Pancreas (tissue), 10 donors: ENCODE data around the gene MAP3K20. TPM values are rescaled to one million over a fixed set of nuclear protein-coding genes. Genes with fewer than 3 reads are reported as not detected.
"Not testable (repeated sequence)": the region's sequence is repeated elsewhere in the genome, so short reads cannot be mapped to it uniquely, and the experiment has no call there.

ENCODE experiments used
- ATAC-seq, 4 donors: fragments of 200-7000 bp; cut with Tn5 transposase; one replicate each; pipeline versions ENCODE4 v1.8.0 to v1.9.1; 2020; ENCODE audit warnings: mild to moderate bottlenecking in 4 of 4, moderate library complexity in 4 of 4
- DNase-seq, 6 donors: peaks; one replicate each; pipeline ENCODE4 v3.0.0-alpha.2; 2020
- FAIRE-seq: peaks from 2 replicates; lab custom pipeline; 2012; peaks lifted over from hg19 to GRCh38; lab: Jason Lieb, UNC
- H3K27ac ChIP-seq, 4 donors: fragments of 200-600 bp; sonication (generic); 1 replicate in 3 of 4; 2 replicates in 1 of 4; pipeline versions ENCODE4 v1.5.0 to v1.8.0; 2020
- H3K27me3 ChIP-seq, 4 donors: fragments of 200-600 bp; one replicate each; pipeline ENCODE4 v1.8.0; 2021
- H3K36me3 ChIP-seq, 3 donors: fragments of 200-600 bp; sonication (generic) in 1 of 3; one replicate each; pipeline versions ENCODE4 v1.5.0 to v1.8.0; 2020 to 2021
- H3K4me1 ChIP-seq, 3 donors: fragments of 200-600 bp; one replicate each; pipeline ENCODE4 v1.8.0; 2021
- H3K4me3 ChIP-seq, 4 donors: fragments of 200-600 bp; sonication (generic) in 2 of 4; one replicate each; pipeline versions ENCODE4 v1.5.0 to v1.8.0; 2020 to 2021
- H3K9me3 ChIP-seq, 4 donors: fragments of 200-600 bp; one replicate each; pipeline ENCODE4 v1.8.0; 2021
- WGBS, 2 donors: extraction: QIAGEN DNeasy Blood & Tissue Kit; methylation state at CpG; one replicate each; pipeline ENCODE4 v1.1.7; 2013; 5-methylcytosine and 5-hydroxymethylcytosine counted together
- intact Hi-C, 3 donors: fragments of 100-400 bp; cut with DNase I; formaldehyde crosslinking; loops; one replicate each; pipeline versions ENCODE4 v1.11.1 to v1.14.2; 2022
- polyA plus RNA-seq, 2 donors: library from polyadenylated mRNA; stranded (reverse); fragments of 200-250 nt; gene quantifications; one replicate each; pipeline ENCODE4 v1.2.3, GENCODE V29; 2013
- total RNA-seq, 6 donors: library from RNA; stranded (reverse); fragmentation: NEBNext Ultra II Directional in 4 of 6; extraction: Animal tissue kit (Norgen Biotek cat#: 25700) in 4 of 6; gene quantifications; one replicate each; pipeline versions ENCODE4 v1.2.1 to v1.2.4, GENCODE V29; 2021 to 2023
- TF ChIP-seq, protein P1 (sequence below), 4 donors: fragments of 200-600 bp; sonication (generic) in 3 of 4; IDR thresholded peaks; one replicate each; pipeline versions ENCODE4 v1.5.0 to v1.8.0; 2021; ENCODE audit warnings: antibody characterized with exemption in 4 of 4
- donor health status: healthy with polysubstance abuse.
- donor health status: DM: no; HTN: no; CAD: no; lungs with moderate emphysema.
- donor health status: DM: no; HTN: no; CAD: no.
- donor health status: control.
- donor health status: control.
- donor health status: Bipolar disorder and iron deficiency.
- donor health status: DM: yes; HTN: yes; CAD: no.
- donor health status: DM: no; HTN: no; CAD: no.
- donor health status: DM: no; HTN: no; CAD: no.
- donor health status: DM: yes; HTN: yes; CAD: no.

MAP3K20 gene
- total and polyA plus RNA-seq, 8 donors: 4.1 to 23.7 (median 8.2) TPM

- TF ChIP-seq, protein P1, sequence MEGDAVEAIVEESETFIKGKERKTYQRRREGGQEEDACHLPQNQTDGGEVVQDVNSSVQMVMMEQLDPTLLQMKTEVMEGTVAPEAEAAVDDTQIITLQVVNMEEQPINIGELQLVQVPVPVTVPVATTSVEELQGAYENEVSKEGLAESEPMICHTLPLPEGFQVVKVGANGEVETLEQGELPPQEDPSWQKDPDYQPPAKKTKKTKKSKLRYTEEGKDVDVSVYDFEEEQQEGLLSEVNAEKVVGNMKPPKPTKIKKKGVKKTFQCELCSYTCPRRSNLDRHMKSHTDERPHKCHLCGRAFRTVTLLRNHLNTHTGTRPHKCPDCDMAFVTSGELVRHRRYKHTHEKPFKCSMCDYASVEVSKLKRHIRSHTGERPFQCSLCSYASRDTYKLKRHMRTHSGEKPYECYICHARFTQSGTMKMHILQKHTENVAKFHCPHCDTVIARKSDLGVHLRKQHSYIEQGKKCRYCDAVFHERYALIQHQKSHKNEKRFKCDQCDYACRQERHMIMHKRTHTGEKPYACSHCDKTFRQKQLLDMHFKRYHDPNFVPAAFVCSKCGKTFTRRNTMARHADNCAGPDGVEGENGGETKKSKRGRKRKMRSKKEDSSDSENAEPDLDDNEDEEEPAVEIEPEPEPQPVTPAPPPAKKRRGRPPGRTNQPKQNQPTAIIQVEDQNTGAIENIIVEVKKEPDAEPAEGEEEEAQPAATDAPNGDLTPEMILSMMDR (IDR thresholded peaks at IDR 0.05): no peak
These were observed 229.7 kb downstream of the MAP3K20 start for GRCh38 chr2:173305303-173305702.

DNA sequence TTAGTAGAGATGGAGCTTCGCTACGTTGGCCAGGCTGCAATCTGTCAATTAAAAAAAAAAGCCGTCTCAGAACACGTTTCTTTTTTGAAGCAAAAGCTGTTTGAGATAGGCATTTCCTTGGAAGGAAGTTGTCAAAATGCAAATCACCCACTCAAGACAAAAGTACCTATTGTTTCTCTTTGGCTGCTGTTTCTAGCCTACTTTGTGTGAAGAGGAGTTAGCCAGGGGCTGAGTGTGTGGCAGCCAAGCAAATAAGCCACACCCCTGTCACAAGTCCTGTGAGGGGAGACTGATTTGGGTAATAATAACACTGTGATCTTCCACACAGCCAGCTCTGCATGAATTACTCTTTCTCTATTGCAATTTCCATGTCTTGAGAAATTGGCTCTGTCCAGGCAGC lies 231.6 kb downstream of the MAP3K20 start:
- FAIRE-seq (no peak), DNase-seq (no peak), ATAC-seq (no peak)
- H3K27ac ChIP-seq: no peak overlapping the region
- TF ChIP-seq, protein P1 (IDR thresholded peaks at IDR 0.05): no peak
- 47 to 55% methylated on average over 4 of the region's 4 CpGs for WGBS, 2 donors
- H3K4me3 ChIP-seq: no peak overlapping the region
- H3K27me3 ChIP-seq: no peaks in the 10 kb centered on the region
- no peaks in the 10 kb centered on the region for H3K4me1 ChIP-seq
- H3K36me3 ChIP-seq: no peaks in the 10 kb centered on the region
- H3K9me3 ChIP-seq: no peaks in the 10 kb centered on the region
- intact Hi-C loops: no loop called here

More at GRCh38 chr2:173305303-173305702, 229.7 kb downstream of the MAP3K20 start:
- no peaks in the 10 kb centered on the region for H3K36me3 ChIP-seq
- no peaks in the 10 kb centered on the region for H3K9me3 ChIP-seq
- no peaks in the 10 kb centered on the region for H3K27me3 ChIP-seq
- intact Hi-C loops: no loop called here
- H3K4me1 ChIP-seq: no peaks in the 10 kb centered on the region
- no peak overlapping the region for H3K4me3 ChIP-seq
- no peak for FAIRE-seq
- H3K27ac ChIP-seq: no peak overlapping the region
- ATAC-seq: no peak
- DNase-seq: no peak
- 66 to 77% methylated on average over 2 of the region's 2 CpGs for WGBS, 2 donors

DNA sequence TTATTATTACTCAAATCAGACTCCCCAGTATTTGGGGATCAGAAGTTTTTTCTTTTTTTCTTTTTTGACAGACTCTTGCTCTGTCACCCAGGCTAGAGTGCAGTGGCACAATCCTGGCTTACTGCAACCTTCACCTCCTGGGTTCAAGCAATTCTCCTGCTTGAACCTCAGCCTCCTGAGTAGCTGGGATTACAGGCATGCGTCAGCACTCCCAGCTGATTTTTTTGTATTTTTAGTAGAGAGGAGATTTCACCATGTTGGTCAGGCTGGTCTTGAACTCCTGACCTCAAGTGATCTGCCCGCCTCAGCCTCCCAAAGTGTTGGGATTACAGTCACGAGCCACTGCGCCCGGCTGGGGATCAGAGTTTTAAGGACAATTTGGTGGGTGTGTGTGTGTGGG lies 233.7 kb downstream of the MAP3K20 start:
- intact Hi-C loops: not testable (repeated sequence)

GRCh38 chr2:173311844-173312606 lies 236.4 kb downstream of the MAP3K20 start:
- H3K36me3 ChIP-seq: no peaks in the 10 kb centered on the region
- no peak for FAIRE-seq
- H3K4me1 ChIP-seq: no peaks in the 10 kb centered on the region
- H3K27ac ChIP-seq: no peak overlapping the region
- no peaks in the 10 kb centered on the region for H3K27me3 ChIP-seq
- no peak overlapping the region for H3K4me3 ChIP-seq
- H3K9me3 ChIP-seq: no peaks in the 10 kb centered on the region
- TF ChIP-seq, protein P1 (IDR thresholded peaks at IDR 0.05): no peak
- DNase-seq: no peak
- WGBS, 2 donors: 73% methylated on average over 9 of the region's 9 CpGs
- intact Hi-C loops: no loop called here
- ATAC-seq: no peak

More for the DNA sequence above, 233.7 kb downstream of the MAP3K20 start:
- DNase-seq, H3K27me3 ChIP-seq, H3K9me3 ChIP-seq, ATAC-seq, H3K4me3 ChIP-seq, H3K27ac ChIP-seq, FAIRE-seq, H3K36me3 ChIP-seq, H3K4me1 ChIP-seq: not testable (repeated sequence)
- WGBS, 2 donors: 71 to 73% methylated on average over 5 of the region's 5 CpGs
